GM03348 (cell line): ENCODE data around the gene EIF3A.

Experiments used
- DNase-seq: peaks from one replicate; pipeline ENCODE4 v3.0.0; 2012; ENCODE audit warnings: low spot score

EIF3A gene

DNA sequence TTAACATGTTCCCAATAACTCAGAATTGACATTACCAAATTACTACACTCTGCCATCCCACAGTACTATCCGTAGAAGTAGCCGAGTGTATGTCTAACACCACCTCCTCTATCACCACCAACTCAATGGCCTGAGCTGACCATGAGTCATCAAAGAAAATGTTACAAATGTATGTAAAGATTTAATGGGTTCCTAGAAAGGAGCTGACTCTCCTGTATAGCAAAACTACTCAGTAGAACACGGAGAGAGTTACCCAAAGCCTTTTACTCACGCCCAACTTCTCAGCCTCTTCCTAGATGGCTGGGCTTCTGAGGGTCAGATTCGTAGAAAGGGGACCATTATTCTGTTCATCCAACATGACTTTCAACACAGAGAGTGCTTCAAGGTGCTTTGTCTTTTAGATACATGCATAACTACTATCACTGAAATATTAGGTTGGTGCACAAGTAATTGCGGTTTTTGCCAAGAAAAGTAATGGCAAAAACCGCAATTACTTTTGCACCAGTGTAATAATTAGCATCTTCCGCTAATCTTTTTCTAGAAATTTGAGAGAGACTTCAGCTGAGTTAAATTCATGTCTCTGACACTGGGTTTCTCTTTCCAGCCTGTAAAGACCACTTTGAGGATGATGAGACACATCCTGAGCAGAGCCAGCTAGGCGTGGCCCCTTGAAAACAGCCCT is 75.1 kb downstream of the EIF3A start:
- DNase-seq, result no peak

GRCh38 chr10:119003572-119004289 is 76.9 kb downstream of the EIF3A start:
- no peak for DNase-seq

DNA sequence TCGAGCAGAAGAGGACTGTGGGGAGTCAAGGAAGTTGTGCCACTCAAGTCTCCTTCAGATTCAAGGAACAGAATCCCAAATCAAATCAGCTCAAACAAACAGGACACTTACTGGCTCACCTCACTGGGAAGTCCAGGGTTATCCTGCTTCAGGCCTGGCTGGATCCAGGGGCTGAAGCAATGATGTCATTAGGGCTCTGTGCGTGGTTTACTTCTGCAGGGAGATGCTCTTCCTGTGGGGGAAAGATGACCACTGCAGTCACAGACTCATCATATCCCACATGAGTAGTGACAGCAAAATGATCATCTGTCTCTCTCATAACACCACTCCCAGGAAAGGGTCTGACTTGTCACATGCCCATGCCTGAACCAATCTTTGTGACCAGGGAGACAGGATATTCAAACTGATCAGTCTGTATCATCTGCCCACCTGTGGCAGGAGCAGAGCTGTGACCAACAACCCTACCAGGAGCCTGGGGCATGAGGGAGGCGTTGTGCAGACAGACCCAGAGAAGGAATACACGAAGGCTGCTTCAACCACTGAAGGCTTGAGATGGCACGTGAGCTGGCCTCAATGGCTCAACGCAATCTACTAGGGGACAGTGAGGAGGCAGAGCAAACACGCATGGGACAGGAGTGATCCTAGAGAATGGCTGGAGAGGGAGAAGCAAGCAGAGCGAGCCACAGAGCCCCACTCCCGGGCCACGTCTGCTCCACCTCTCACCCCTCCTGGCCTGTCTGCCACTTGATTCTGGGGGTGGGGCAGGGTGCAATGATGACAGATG is 78.7 kb downstream of the EIF3A start:
- DNase-seq, result no peak

GRCh38 chr10:118998183-118998582 is 82.4 kb downstream of the EIF3A start:
- DNase-seq, result no peak

DNA sequence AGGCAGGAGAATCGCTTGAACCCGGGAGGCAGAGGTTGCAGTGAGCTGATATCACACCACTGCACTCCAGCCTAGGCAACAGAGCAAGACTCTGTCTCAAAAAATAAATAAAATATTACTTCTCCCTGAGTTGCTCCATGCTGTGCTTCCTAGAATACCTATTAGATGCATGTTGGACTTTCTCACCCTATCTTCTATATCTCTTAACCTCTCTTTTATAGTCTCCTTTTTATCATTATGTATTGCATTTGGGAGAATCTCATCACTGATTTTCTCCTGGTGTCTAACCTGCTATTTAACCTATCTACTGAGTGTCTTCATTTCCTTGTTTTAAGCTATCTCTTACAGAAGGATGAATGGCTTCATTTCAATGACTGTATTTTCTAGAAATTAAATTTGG is 83.2 kb downstream of the EIF3A start:
- DNase-seq, result no peak

GRCh38 chr10:118995739-118996138 is 84.9 kb downstream of the EIF3A start:
- no peak for DNase-seq

DNA sequence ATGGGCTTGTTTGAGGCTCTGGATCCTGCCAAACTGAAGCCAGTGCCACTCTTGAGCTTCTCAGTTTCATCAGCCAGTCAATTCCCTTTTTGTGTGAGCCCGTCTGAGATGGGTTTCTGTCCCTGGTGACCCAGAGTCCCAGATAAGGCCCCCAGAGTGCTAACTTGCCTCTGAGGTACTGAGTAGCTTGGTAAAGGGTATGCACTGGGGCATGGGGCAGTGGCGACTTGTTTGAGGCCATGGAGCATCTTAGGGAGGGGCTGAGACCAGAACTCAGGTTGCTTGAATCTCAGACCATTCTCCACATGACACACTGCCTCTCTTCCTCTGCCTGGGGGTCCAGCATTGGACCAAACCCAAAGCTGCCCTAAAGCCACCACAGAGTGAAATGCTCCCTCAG is 86.3 kb downstream of the EIF3A start:
- no peak for DNase-seq

DNA sequence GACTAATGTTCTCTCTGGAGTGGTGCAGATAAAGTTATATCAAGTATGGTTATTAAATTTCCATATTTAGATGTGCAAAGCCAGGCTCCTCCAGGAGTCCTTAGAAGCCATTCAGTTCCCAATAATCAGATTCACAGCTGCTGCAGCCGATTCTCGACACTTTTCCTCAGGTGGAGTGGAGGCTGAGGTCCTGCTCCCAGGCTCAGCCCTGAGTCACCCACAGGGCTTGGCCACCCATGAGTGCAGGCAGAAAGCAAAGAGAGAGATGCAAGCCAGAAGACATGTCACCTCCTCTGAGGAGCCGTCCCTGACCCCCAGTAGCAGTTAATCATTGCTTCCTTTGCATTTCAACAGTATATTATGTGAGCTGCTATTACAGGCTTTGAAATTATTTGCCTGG is 87.4 kb downstream of the EIF3A start:
- no peak for DNase-seq

DNA sequence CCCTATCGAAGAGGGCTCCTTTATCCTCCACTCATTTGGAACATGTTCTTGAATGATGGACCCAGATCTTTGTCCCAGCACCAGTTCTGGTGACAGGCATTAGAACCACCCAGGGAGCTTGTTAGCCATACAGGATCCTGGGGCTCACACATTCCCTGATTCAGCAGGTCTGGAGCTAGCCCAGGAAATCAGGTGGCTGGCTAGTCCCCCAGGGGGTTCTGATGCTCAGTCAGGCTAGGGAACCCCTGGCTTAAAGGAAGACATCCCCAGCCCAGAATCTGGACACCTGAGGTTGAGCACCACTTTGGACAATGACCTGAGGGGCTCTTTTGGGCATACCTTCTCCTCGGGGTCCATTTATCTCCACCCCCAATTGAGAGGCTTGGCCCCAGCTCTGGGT is 88.1 kb downstream of the EIF3A start:
- no peak for DNase-seq

DNA sequence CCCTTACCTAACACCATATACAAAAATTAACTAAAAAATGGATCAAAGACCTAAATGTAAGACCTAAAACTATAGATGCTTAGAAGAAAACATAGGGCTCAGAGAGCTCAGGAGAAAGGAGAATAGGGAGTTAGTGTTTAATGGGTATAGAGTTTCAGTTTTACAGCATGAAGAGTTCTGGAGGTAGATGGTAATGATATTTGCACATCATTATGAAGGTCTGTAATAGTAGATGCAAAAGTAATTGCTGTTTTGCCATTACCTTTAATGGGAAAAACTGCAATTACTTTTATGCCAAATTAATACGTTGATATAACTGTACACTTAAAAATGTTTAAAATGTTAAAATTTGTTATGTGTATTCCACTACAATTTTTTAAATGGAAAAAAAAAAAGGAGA is 90.3 kb downstream of the EIF3A start:
- no peak for DNase-seq

- DNase-seq, result no peak
These were observed 93.5 kb downstream of the EIF3A start for GRCh38 chr10:118986815-118987790.

DNA sequence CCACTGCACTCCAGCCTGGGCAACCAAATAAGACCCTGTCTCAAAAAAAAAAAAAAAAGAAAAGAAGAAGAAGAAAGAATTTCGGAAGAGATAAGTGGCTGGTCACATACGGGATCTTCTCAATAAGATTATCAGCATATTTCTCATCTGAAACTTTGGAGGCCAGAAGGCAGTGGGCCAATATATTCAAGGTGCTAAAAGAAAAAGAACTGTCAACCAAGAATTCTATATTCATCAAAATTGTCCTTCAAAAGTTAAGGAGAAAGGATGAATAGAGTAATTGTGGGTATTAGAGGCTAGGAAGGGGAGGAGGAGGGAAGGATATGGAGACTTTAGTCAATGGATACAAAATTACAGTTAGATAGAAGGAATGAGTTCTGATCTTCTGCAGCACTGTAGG is 95.0 kb downstream of the EIF3A start:
- DNase-seq, result no peak
